ENCODE data around the gene BCR. TPM values are rescaled to one million over a fixed set of nuclear protein-coding genes. Genes with fewer than 3 reads are reported as not detected.

BCR gene
- total and polyA plus RNA-seq, 9 donors, result 7.1 to 44.6 (median 35.6) TPM

DNA sequence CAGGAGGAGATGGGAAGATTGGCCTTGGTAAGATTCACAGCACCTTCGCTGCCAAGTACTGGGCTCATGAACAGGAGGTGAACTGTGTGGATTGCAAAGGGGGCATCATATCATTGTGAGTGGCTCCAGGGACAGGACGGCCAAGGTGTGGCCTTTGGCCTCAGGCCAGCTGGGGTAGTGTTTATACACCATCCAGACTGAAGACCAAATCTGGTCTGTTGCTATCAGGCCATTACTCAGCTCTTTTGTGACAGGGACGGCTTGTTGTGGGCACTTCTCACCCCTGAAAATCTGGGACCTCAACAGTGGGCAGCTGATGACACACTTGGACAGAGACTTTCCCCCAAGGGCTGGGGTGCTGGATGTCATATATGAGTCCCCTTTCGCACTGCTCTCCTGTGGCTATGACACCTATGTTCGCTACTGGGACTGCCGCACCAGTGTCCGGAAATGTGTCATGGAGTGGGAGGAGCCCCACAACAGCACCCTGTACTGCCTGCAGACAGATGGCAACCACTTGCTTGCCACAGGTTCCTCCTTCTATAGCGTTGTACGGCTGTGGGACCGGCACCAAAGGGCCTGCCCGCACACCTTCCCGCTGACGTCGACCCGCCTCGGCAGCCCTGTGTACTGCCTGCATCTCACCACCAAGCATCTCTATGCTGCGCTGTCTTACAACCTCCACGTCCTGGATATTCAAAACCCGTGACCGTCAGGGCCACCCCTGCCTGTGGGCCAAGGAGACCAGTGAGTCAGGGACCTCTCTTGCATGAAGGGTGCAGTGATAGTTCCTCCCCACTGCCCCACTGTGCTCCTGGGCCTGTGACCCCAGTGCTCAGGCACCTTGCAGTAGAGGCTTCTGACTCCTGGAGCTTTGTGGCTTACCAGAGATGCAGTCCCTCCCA, 83.6 kb downstream of the BCR start:
- Histone ChIP-seq H3K4me1 (ENCODE audit: insufficient read depth) (no peaks in the 10 kb centered on the region), H3K27ac (peak overlapping the region in 1 of 2 donors; percentile 79), H3K9me3 (no peaks in the 10 kb centered on the region), H3K27me3 (no peaks in the 10 kb centered on the region), H3K4me3 (no peak overlapping the region), H3K36me3 (no peaks in the 10 kb centered on the region)
- TF ChIP-seq, protein P1, sequence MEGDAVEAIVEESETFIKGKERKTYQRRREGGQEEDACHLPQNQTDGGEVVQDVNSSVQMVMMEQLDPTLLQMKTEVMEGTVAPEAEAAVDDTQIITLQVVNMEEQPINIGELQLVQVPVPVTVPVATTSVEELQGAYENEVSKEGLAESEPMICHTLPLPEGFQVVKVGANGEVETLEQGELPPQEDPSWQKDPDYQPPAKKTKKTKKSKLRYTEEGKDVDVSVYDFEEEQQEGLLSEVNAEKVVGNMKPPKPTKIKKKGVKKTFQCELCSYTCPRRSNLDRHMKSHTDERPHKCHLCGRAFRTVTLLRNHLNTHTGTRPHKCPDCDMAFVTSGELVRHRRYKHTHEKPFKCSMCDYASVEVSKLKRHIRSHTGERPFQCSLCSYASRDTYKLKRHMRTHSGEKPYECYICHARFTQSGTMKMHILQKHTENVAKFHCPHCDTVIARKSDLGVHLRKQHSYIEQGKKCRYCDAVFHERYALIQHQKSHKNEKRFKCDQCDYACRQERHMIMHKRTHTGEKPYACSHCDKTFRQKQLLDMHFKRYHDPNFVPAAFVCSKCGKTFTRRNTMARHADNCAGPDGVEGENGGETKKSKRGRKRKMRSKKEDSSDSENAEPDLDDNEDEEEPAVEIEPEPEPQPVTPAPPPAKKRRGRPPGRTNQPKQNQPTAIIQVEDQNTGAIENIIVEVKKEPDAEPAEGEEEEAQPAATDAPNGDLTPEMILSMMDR (IDR thresholded peaks at IDR 0.05), result no peak
- TF ChIP-seq EP300 (IDR thresholded peaks at IDR 0.05) (no peak), POLR2A (IDR thresholded peaks at IDR 0.05) (no peak)
- WGBS, 3 donors, result 87 to 93% (median 92%) methylated on average over 20 of the region's 20 CpGs
- intact Hi-C loops (cut with DNase I), result no loop called here
- DNase-seq, result no peak

- WGBS, 3 donors, result 38 to 54% (median 48%) methylated on average over 19 of the region's 19 CpGs
- intact Hi-C loops (cut with DNase I), result no loop called here
- no peak for TF ChIP-seq EP300 (IDR thresholded peaks at IDR 0.05)
- TF ChIP-seq POLR2A (IDR thresholded peaks at IDR 0.05), result no peak
- TF ChIP-seq, protein P1 (IDR thresholded peaks at IDR 0.05), result no peak
- DNase-seq, result peak; percentile 66 to 76 (median 68)
- no peaks in the 10 kb centered on the region for H3K36me3 ChIP-seq
- no peaks in the 10 kb centered on the region for H3K4me1 ChIP-seq (ENCODE audit: insufficient read depth)
- H3K27ac ChIP-seq, result peak overlapping the region in 1 of 2 donors; percentile 79
- H3K27me3 ChIP-seq, result no peaks in the 10 kb centered on the region
- H3K9me3 ChIP-seq, result no peaks in the 10 kb centered on the region
- H3K4me3 ChIP-seq, result no peak overlapping the region
Observed at GRCh38 chr22:23264610-23265367, 84.5 kb downstream of the BCR start.

GRCh38 chr22:23265368-23265700, 85.0 kb downstream of the BCR start:
- no peaks in the 10 kb centered on the region for H3K4me1 ChIP-seq (ENCODE audit: insufficient read depth)
- H3K36me3 ChIP-seq, result no peaks in the 10 kb centered on the region
- no peaks in the 10 kb centered on the region for H3K9me3 ChIP-seq
- 74 to 78% (median 76%) methylated on average over 7 of the region's 7 CpGs for WGBS, 3 donors
- no peak for DNase-seq
- peak overlapping the region in 1 of 2 donors; percentile 79 for H3K27ac ChIP-seq
- H3K27me3 ChIP-seq, result no peaks in the 10 kb centered on the region
- TF ChIP-seq, protein P1 (IDR thresholded peaks at IDR 0.05), result no peak
- H3K4me3 ChIP-seq, result no peak overlapping the region
- intact Hi-C loops (cut with DNase I), result no loop called here

GRCh38 chr22:23266780-23267179, 86.5 kb downstream of the BCR start:
- no peak overlapping the region for H3K27ac ChIP-seq
- WGBS, 3 donors, result 85 to 91% (median 91%) methylated on average over 4 of the region's 4 CpGs
- intact Hi-C loops (cut with DNase I), result no loop called here
- no peaks in the 10 kb centered on the region for H3K9me3 ChIP-seq
- no peaks in the 10 kb centered on the region for H3K36me3 ChIP-seq
- H3K4me3 ChIP-seq, result no peak overlapping the region
- H3K4me1 ChIP-seq (ENCODE audit: insufficient read depth), result no peaks in the 10 kb centered on the region
- no peaks in the 10 kb centered on the region for H3K27me3 ChIP-seq
- TF ChIP-seq, protein P1 (IDR thresholded peaks at IDR 0.05), result no peak
- no peak for TF ChIP-seq POLR2A (IDR thresholded peaks at IDR 0.05)
- no peak for TF ChIP-seq EP300 (IDR thresholded peaks at IDR 0.05)
- no peak for DNase-seq
